H1 (cell line): ENCODE results near the gene ABCA2. TPM values are rescaled to one million over a fixed set of nuclear protein-coding genes. Genes with fewer than 3 reads are reported as not detected.

ENCODE experiments used
- CTCF ChIA-PET: fragments of 300-600 bp; sonication (Branson Sonifier 250); formaldehyde crosslinking; loops from one replicate; lab custom pipeline; 2021; ENCODE audit not compliant: partially characterized antibody; lab: Charles Lee
- POLR2A ChIA-PET: fragments of 300-600 bp; sonication (Branson Sonifier 250); formaldehyde crosslinking; loops from one replicate; lab custom pipeline; 2021; ENCODE audit warnings: inconsistent platforms; ENCODE audit not compliant: partially characterized antibody; lab: Charles Lee
- DNase-seq, 2 experiments: peaks; one replicate each; pipeline versions ENCODE4 v3.0.0 to v3.0.0-alpha.2; 2010 to 2022; ENCODE audit warnings: low spot score in 2 of 2, low read depth in 1 of 2, mixed read lengths in 1 of 2
- FAIRE-seq: peaks from 2 replicates; lab custom pipeline; 2011; peaks lifted over from hg19 to GRCh38; lab: Jason Lieb, UNC
- H2AFZ ChIP-seq: 2 replicates; pipeline ENCODE4 v1.8.1; 2012; ENCODE audit warnings: low read length, inconsistent platforms
- H2AK5ac ChIP-seq: 2 replicates; pipeline ENCODE4 v1.6.1; 2013; ENCODE audit warnings: low read depth, low read length
- H2BK120ac ChIP-seq: replicated peaks from 2 replicates; pipeline ENCODE3; 2013; ENCODE audit warnings: low read depth, low read length, inconsistent platforms
- H2BK12ac ChIP-seq: 2 replicates; pipeline ENCODE4 v1.6.1; 2013; ENCODE audit warnings: low read depth, low read length
- H2BK15ac ChIP-seq: 2 replicates; pipeline ENCODE4 v1.6.1; 2013; ENCODE audit warnings: low read length
- H2BK20ac ChIP-seq: 2 replicates; pipeline ENCODE4 v1.6.1; 2013; ENCODE audit warnings: low read length
- H2BK5ac ChIP-seq: 2 replicates; pipeline ENCODE4 v1.6.1; 2013; ENCODE audit warnings: low read depth, low read length
- H3K14ac ChIP-seq: 2 replicates; pipeline ENCODE4 v1.6.1; 2013; ENCODE audit warnings: inconsistent platforms; ENCODE audit not compliant: insufficient read length
- H3K18ac ChIP-seq: 2 replicates; pipeline ENCODE4 v1.6.1; 2013; ENCODE audit warnings: low read length; ENCODE audit errors: extremely low read depth
- H3K23ac ChIP-seq: 2 replicates; pipeline ENCODE4 v1.6.1; 2013; ENCODE audit warnings: inconsistent platforms; ENCODE audit not compliant: insufficient read length
- H3K23me2 ChIP-seq: 2 replicates; pipeline ENCODE4 v1.6.1; 2013; ENCODE audit warnings: low read depth, low read length
- H3K27ac ChIP-seq: 2 replicates; pipeline ENCODE4 v1.6.1; 2011; ENCODE audit warnings: low read depth, low read length, inconsistent platforms
- H3K27me3 ChIP-seq, 4 experiments: replicated peaks in 1 of 4; 1 replicate in 1 of 4; 2 replicates in 3 of 4; pipeline versions ENCODE4 v1.6.1 to v1.8.1; 2011 to 2013; ENCODE audit warnings: low read length in 3 of 4, mild to moderate bottlenecking in 3 of 4, inconsistent platforms in 2 of 4, mixed read lengths in 2 of 4, moderate library complexity in 1 of 4; ENCODE audit not compliant: control insufficient read depth in 3 of 4, insufficient read depth in 3 of 4; ENCODE audit errors: extremely low read depth in 1 of 4
- H3K36me3 ChIP-seq, 4 experiments: 2 replicates each; pipeline versions ENCODE4 v1.6.1 to v1.8.1; 2011 to 2013; ENCODE audit warnings: mild to moderate bottlenecking in 4 of 4, low read length in 3 of 4, moderate library complexity in 2 of 4, control low read depth in 1 of 4, inconsistent platforms in 1 of 4; ENCODE audit not compliant: insufficient read depth in 4 of 4, control insufficient read depth in 2 of 4
- H3K4ac ChIP-seq: replicated peaks from 2 replicates; pipeline ENCODE3; 2013; ENCODE audit warnings: low read length, low read depth, mixed read lengths, inconsistent platforms; ENCODE audit not compliant: insufficient read length
- H3K4me1 ChIP-seq, 4 experiments: replicated peaks in 1 of 4; 1 replicate in 1 of 4; 2 replicates in 3 of 4; pipeline versions ENCODE4 v1.6.1 to v1.8.1; 2011 to 2013; ENCODE audit warnings: low read length in 3 of 4, inconsistent platforms in 2 of 4, mixed read lengths in 1 of 4; ENCODE audit not compliant: insufficient read depth in 4 of 4, control insufficient read depth in 3 of 4
- H3K4me2 ChIP-seq, 2 experiments: 2 replicates each; pipeline versions ENCODE4 v1.6.1 to v1.8.1; 2011 to 2013; ENCODE audit warnings: low read depth in 2 of 2, low read length in 2 of 2, control low read depth in 1 of 2, inconsistent platforms in 1 of 2, mild to moderate bottlenecking in 1 of 2; ENCODE audit not compliant: insufficient read depth in 1 of 2
- H3K4me3 ChIP-seq, 4 experiments: fragments of 200-600, 300-600 bp in 1 of 4; sonication (generic), shearing (Covaris generic), sonication (Bioruptor Twin) in 1 of 4; 2 replicates each; pipeline versions ENCODE4 v1.5.1 to v1.8.1; 2011 to 2016; ENCODE audit warnings: low read length in 4 of 4, low read depth in 3 of 4, control low read depth in 2 of 4, inconsistent platforms in 2 of 4, mild to moderate bottlenecking in 2 of 4, mixed read lengths in 1 of 4, moderate library complexity in 1 of 4; ENCODE audit not compliant: insufficient read depth in 2 of 4; ENCODE audit errors: extremely low read depth in 1 of 4
- H3K56ac ChIP-seq: replicated peaks from 2 replicates; pipeline ENCODE3; 2013; ENCODE audit warnings: low read depth, mild to moderate bottlenecking, mixed read lengths, low read length, inconsistent platforms; ENCODE audit not compliant: insufficient read length
- H3K79me1 ChIP-seq: 2 replicates; pipeline ENCODE4 v1.6.1; 2013; ENCODE audit warnings: low read depth, low read length, control low read depth
- H3K79me2 ChIP-seq, 2 experiments: 2 replicates each; pipeline versions ENCODE4 v1.6.1 to v1.8.1; 2012 to 2013; ENCODE audit warnings: low read length in 2 of 2, mild to moderate bottlenecking in 2 of 2, inconsistent platforms in 1 of 2; ENCODE audit not compliant: insufficient read depth in 2 of 2, control insufficient read depth in 1 of 2
- H3K9ac ChIP-seq, 4 experiments: replicated peaks in 1 of 4; 1 replicate in 1 of 4; 2 replicates in 3 of 4; pipeline versions ENCODE4 v1.6.1 to v1.8.1; 2011 to 2013; ENCODE audit warnings: low read depth in 3 of 4, low read length in 3 of 4, control low read depth in 2 of 4, mild to moderate bottlenecking in 2 of 4, moderate library complexity in 2 of 4, inconsistent platforms in 1 of 4; ENCODE audit errors: extremely low read depth in 1 of 4
- H3K9me3 ChIP-seq, 2 experiments: 2 replicates each; pipeline versions ENCODE4 v1.6.1 to v1.8.1; 2012 to 2013; ENCODE audit warnings: mild to moderate bottlenecking in 2 of 2, moderate library complexity in 2 of 2, control low read depth in 1 of 2, inconsistent platforms in 1 of 2, low read depth in 1 of 2, low read length in 1 of 2, mixed read lengths in 1 of 2; ENCODE audit not compliant: insufficient read depth in 2 of 2
- H4K20me1 ChIP-seq, 2 experiments: replicated peaks in 1 of 2; 2 replicates each; pipeline versions ENCODE3 to v1.8.1; 2011 to 2013; ENCODE audit warnings: inconsistent platforms in 2 of 2, low read length in 2 of 2, mild to moderate bottlenecking in 1 of 2; ENCODE audit not compliant: insufficient read depth in 2 of 2, control insufficient read depth in 1 of 2
- H4K5ac ChIP-seq: 2 replicates; pipeline ENCODE4 v1.6.1; 2013; ENCODE audit warnings: low read length, low read depth, mixed read lengths, inconsistent platforms; ENCODE audit not compliant: insufficient read length
- H4K8ac ChIP-seq: 2 replicates; pipeline ENCODE4 v1.8.0; 2013; ENCODE audit warnings: mild to moderate bottlenecking, moderate library complexity, low read length, inconsistent platforms; ENCODE audit not compliant: insufficient read depth; ENCODE audit errors: extremely low read depth
- H4K91ac ChIP-seq: replicated peaks from 2 replicates; pipeline ENCODE3; 2013; ENCODE audit warnings: low read length, mixed read lengths, inconsistent platforms; ENCODE audit not compliant: insufficient read length
- CTCF ChIP-seq, 3 experiments: IDR thresholded peaks; 1 replicate in 2 of 3; 2 replicates in 1 of 3; pipeline versions ENCODE4 v1.5.1 to v1.6.1; 2011; ENCODE audit warnings: low read length in 3 of 3, mild to moderate bottlenecking in 3 of 3, inconsistent platforms in 2 of 3, low read depth in 1 of 3, moderate library complexity in 1 of 3; ENCODE audit not compliant: insufficient read depth in 1 of 3; ENCODE audit errors: control extremely low read depth in 1 of 3
- EP300 ChIP-seq, 2 experiments: IDR thresholded peaks; 1 replicate in 1 of 2; 2 replicates in 1 of 2; pipeline ENCODE4 v1.6.1; 2011 to 2012; ENCODE audit warnings: low read depth in 2 of 2, low read length in 2 of 2, mild to moderate bottlenecking in 2 of 2, borderline replicate concordance in 1 of 2, inconsistent platforms in 1 of 2, moderate library complexity in 1 of 2
- JUN ChIP-seq: IDR thresholded peaks from 2 replicates; pipeline ENCODE4 v1.6.1; 2011; ENCODE audit warnings: low read depth, mild to moderate bottlenecking, improper control_type of control experiment, low read length
- KDM4A ChIP-seq: IDR thresholded peaks from one replicate; pipeline ENCODE4 v1.7.1; 2012; ENCODE audit warnings: low read depth, mild to moderate bottlenecking, moderate library complexity, low read length, inconsistent platforms; ENCODE audit not compliant: severe bottlenecking
- NRF1 ChIP-seq: IDR thresholded peaks from 2 replicates; pipeline ENCODE4 v1.6.1; 2011; ENCODE audit warnings: mild to moderate bottlenecking, low read depth, low read length, improper control_type of control experiment
- SAP30 ChIP-seq: fragments of 300-600 bp; sonication (generic); IDR thresholded peaks from 2 replicates; pipeline ENCODE4 v1.7.1; 2012; ENCODE audit warnings: low read length, moderate library complexity, mild to moderate bottlenecking, inconsistent platforms; ENCODE audit not compliant: insufficient read depth, insufficient replicate concordance
- WGBS, 2 experiments: shearing (Covaris generic) in 1 of 2; methylation state at CpG; one replicate each; pipeline versions ENCODE4 v1.1.6 to v1.1.7; 2013 to 2015; ENCODE audit warnings: low lambda C conversion rate in 2 of 2, mixed read lengths in 2 of 2, inconsistent platforms in 1 of 2, low coverage in 1 of 2, missing lambda C conversion rate in 1 of 2; ENCODE audit not compliant: insufficient replicate concordance in 2 of 2, insufficient coverage in 1 of 2, insufficient read length in 1 of 2; ENCODE audit errors: extremely low coverage in 1 of 2, missing lambda C conversion rate in 1 of 2; 5-methylcytosine and 5-hydroxymethylcytosine counted together
- polyA plus RNA-seq, 7 experiments: library from polyadenylated mRNA; depleted of rRNA in 3 of 7; stranded (reverse) in 5 of 7; unstranded in 2 of 7; fragments of >200 nt in 5 of 7; fragments of 200-250 nt in 2 of 7; gene quantifications; 1 replicate in 5 of 7; 2 replicates in 1 of 7; 4 replicates in 1 of 7; pipeline versions ENCODE4 v1.2.1 to v1.2.3, GENCODE V29; 2011 to 2013; ENCODE audit warnings: missing spikeins in 2 of 7, mixed read lengths in 2 of 7
- total RNA-seq: library from RNA; stranded (reverse); fragmentation: NEBNext Ultra II Directional; extraction: Animal tissue kit (Norgen Biotek cat#: 25700); gene quantifications from 2 replicates; pipeline ENCODE4 v1.2.1, GENCODE V29; 2021
- TF ChIP-seq, protein P1 (sequence below): IDR thresholded peaks from 2 replicates; pipeline ENCODE4 v1.6.1; 2012; ENCODE audit warnings: inconsistent platforms

ABCA2 gene
- total and polyA plus RNA-seq, 2 of the 8 experiments (the other 6 are each of a cell fraction or from before 2014, with no cell fraction given) = 12.5 to 14.3 TPM

- Histone ChIP-seq H2AFZ (no peak overlapping the region), H3K9ac (no peak overlapping the region), H3K4ac (no peak overlapping the region), H3K18ac (no peak overlapping the region), H3K4me3 (no peak overlapping the region), H3K23me2 (no peaks in the 10 kb centered on the region; the same call in 1 of the 2 replicates), H3K9me3 (peaks cover 0 to 27% of the 10 kb centered on the region in 2 experiments; a peak in 2 of 4 replicates), H3K4me2 (no peak overlapping the region), H3K56ac (no peak overlapping the region), H3K4me1 (peaks cover 0 to 7% (median under 1%) of the 10 kb centered on the region in 4 experiments; a peak in 2 of 7 replicates), H2BK12ac (no peak overlapping the region), H4K5ac (no peak overlapping the region), H3K36me3 (peaks cover 0 to 13% (median 0%) of the 10 kb centered on the region in 4 experiments; a peak in 1 of 8 replicates), H3K14ac (no peak overlapping the region), H3K27me3 (no peaks in the 10 kb centered on the region; a peak in 1 of 7 replicates), H4K20me1 (no peaks in the 10 kb centered on the region), H2BK120ac (no peak overlapping the region), H2BK15ac (no peak overlapping the region), H4K91ac (no peak overlapping the region), H2BK20ac (no peak overlapping the region), H2AK5ac (no peak overlapping the region), H4K8ac (no peak overlapping the region), H3K79me1 (no peaks in the 10 kb centered on the region), H3K23ac (no peak overlapping the region), H3K79me2 (no peaks in the 10 kb centered on the region), H2BK5ac (no peak overlapping the region), H3K27ac (no peak overlapping the region)
- no peak for DNase-seq
- 92% methylated on average over 36 of the region's 36 CpGs; no CpG with 5 or more reads in 1 of the 2 experiments for WGBS, 2 experiments
- ChIA-PET CTCF (interaction anchor here (1.0 to 2.8 kb wide), 7 partner anchors 10 to 67 kb away, joined by 3 to 11 read pairs (median 5); no protein-coding TSS in a partner anchor), POLR2A (no interaction called here)
- no peak for FAIRE-seq
- TF ChIP-seq SAP30 (no peak), NRF1 (no peak), JUN (no peak), KDM4A (no peak), CTCF (IDR thresholded peaks at IDR 0.05; ENCODE audit: control extremely low read depth in 1 of 3, insufficient read depth in 1 of 3, low read depth in 1 of 3, low read length in 3 of 3) (no peak), EP300 (IDR thresholded peaks at IDR 0.05; ENCODE audit: borderline replicate concordance in 1 of 2, low read depth in 2 of 2, low read length in 2 of 2) (no peak)
- TF ChIP-seq, protein P1, sequence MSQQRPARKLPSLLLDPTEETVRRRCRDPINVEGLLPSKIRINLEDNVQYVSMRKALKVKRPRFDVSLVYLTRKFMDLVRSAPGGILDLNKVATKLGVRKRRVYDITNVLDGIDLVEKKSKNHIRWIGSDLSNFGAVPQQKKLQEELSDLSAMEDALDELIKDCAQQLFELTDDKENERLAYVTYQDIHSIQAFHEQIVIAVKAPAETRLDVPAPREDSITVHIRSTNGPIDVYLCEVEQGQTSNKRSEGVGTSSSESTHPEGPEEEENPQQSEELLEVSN = no peak
Measured at GRCh38 chr9:137014776-137015539, 13.1 kb downstream of the ABCA2 start.
